Thyroid gland (tissue), 4 donors: ENCODE data around the gene FBXL22. TPM values are rescaled to one million over a fixed set of nuclear protein-coding genes. Genes with fewer than 3 reads are reported as not detected.

Experiments
- DNase-seq, 2 donors: peaks; one replicate each; pipeline ENCODE4 v3.0.0-alpha.2; 2019
- H3K27ac ChIP-seq, 3 donors: fragments of 200-600 bp; sonication (generic); 1 replicate in 2 of 3; 2 replicates in 1 of 3; pipeline ENCODE4 v1.5.1; 2016 to 2019; ENCODE audit warnings: mild to moderate bottlenecking in 1 of 3, moderate library complexity in 1 of 3
- H3K27me3 ChIP-seq: fragments of 200-600 bp; sonication (generic); one replicate; pipeline ENCODE4 v1.5.1; 2019
- H3K36me3 ChIP-seq, 2 donors: fragments of 200-600 bp; sonication (generic); one replicate each; pipeline ENCODE4 v1.5.1; 2016 to 2019
- H3K4me1 ChIP-seq, 2 donors: fragments of 200-600 bp; sonication (generic); one replicate each; pipeline ENCODE4 v1.5.1; 2017 to 2019
- H3K4me3 ChIP-seq, 3 donors: fragments of 200-600 bp; sonication (generic); replicated peaks in 1 of 3; 1 replicate in 2 of 3; 2 replicates in 1 of 3; pipeline ENCODE4 v1.5.1; 2016; ENCODE audit warnings: mild to moderate bottlenecking in 1 of 3
- H3K9me3 ChIP-seq: fragments of 200-600 bp; sonication (generic); one replicate; pipeline ENCODE4 v1.5.1; 2017
- POLR2A ChIP-seq, 2 donors: fragments of 450-650 bp; IDR thresholded peaks; one replicate each; pipeline ENCODE4 v1.6.1; 2017; ENCODE audit warnings: antibody characterized with exemption in 2 of 2, mild to moderate bottlenecking in 2 of 2, moderate library complexity in 1 of 2
- WGBS, 2 donors: methylation state at CpG; one replicate each; pipeline ENCODE4 v1.1.5; 2017; 5-methylcytosine and 5-hydroxymethylcytosine counted together
- intact Hi-C: fragments of 100-400 bp; cut with DNase I; formaldehyde crosslinking; loops from one replicate; pipeline ENCODE4 v1.15.1; 2023
- total RNA-seq, 4 donors: library from RNA; depleted of rRNA; stranded (reverse); fragments of >200 nt; gene quantifications; one replicate each; pipeline ENCODE4 v1.2.3, GENCODE V29; 2016
- TF ChIP-seq, protein P1 (sequence below), 6 experiments: fragments of 200-600 bp in 3 of 6; fragments of 450-650 bp in 3 of 6; sonication (generic) in 3 of 6; IDR thresholded peaks; one replicate each; pipeline ENCODE4 v1.5.1; 2016 to 2019; ENCODE audit warnings: antibody characterized with exemption in 6 of 6, mild to moderate bottlenecking in 2 of 6, inconsistent platforms in 1 of 6, moderate library complexity in 1 of 6

The FBXL22 gene
- total RNA-seq, 4 donors from 2014 or later: 0.92 to 3.8 (median 2.3) TPM

DNA sequence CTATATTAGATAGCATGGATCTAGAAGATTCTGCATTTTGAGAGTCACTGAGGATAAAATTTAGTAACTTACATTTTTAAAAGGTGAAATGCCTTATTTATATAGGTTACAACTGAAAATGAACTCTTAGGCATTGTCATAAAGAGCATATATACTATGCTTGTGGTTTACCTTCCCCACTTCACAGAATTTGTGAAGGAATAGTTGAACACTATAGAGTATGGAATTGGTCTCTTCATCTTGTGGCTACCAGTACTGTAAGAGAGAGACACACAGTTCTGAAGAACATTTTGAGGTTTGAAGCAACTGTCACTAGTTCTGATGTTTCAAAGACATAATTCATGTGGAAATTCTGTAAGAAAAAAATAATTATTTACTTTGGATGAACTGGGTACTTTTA lies 41.7 kb upstream of the FBXL22 start:
- Histone ChIP-seq H3K27me3 (no peaks in the 10 kb centered on the region), H3K4me1 (peaks cover 26 to 30% of the 10 kb centered on the region in 2 donors), H3K27ac (no peak overlapping the region), H3K4me3 (no peak overlapping the region), H3K36me3 (peaks cover 9% of the 10 kb centered on the region in 2 donors), H3K9me3 (no peaks in the 10 kb centered on the region)
- no peak for TF ChIP-seq POLR2A (IDR thresholded peaks at IDR 0.05)
- TF ChIP-seq, protein P1, sequence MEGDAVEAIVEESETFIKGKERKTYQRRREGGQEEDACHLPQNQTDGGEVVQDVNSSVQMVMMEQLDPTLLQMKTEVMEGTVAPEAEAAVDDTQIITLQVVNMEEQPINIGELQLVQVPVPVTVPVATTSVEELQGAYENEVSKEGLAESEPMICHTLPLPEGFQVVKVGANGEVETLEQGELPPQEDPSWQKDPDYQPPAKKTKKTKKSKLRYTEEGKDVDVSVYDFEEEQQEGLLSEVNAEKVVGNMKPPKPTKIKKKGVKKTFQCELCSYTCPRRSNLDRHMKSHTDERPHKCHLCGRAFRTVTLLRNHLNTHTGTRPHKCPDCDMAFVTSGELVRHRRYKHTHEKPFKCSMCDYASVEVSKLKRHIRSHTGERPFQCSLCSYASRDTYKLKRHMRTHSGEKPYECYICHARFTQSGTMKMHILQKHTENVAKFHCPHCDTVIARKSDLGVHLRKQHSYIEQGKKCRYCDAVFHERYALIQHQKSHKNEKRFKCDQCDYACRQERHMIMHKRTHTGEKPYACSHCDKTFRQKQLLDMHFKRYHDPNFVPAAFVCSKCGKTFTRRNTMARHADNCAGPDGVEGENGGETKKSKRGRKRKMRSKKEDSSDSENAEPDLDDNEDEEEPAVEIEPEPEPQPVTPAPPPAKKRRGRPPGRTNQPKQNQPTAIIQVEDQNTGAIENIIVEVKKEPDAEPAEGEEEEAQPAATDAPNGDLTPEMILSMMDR (IDR thresholded peaks at IDR 0.05): no peak
- DNase-seq: no peak
- intact Hi-C loops: loop anchor here (10.0 kb wide), 1 partner anchor 51 kb away; the partner anchor contains the start of gene USP3

DNA sequence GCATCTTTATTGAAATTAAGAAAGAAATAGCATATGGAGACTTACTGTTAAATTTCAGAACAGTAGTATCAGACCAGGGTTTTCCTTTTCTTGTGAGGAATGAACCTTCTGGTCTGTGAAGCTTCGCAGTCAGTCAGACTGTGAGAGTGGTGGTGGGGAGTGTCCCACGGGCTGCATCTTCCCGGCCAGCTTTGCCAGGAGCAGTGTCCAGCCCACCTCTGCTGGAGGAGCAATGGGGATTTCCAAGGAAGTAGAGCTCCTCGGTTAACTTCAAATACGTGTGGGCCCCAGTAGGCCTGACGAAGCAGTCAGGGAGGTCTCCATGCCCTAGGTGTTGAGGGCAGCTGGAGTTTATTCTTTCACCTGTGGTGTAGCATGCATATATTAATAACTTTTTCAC lies 40.9 kb upstream of the FBXL22 start:
- peaks cover 9% of the 10 kb centered on the region in 2 donors for H3K36me3 ChIP-seq
- TF ChIP-seq, protein P1 (IDR thresholded peaks at IDR 0.05): no peak
- no peak for TF ChIP-seq POLR2A (IDR thresholded peaks at IDR 0.05)
- peaks cover 25 to 30% of the 10 kb centered on the region in 2 donors for H3K4me1 ChIP-seq
- no peak overlapping the region for H3K4me3 ChIP-seq
- 74 to 81% methylated on average over 6 of the region's 6 CpGs for WGBS, 2 donors
- H3K27me3 ChIP-seq: no peaks in the 10 kb centered on the region
- no peak overlapping the region for H3K27ac ChIP-seq
- no peak for DNase-seq
- intact Hi-C loops: loop anchor here (10.0 kb wide), 1 partner anchor 51 kb away; the partner anchor contains the start of gene USP3
- no peaks in the 10 kb centered on the region for H3K9me3 ChIP-seq

DNA sequence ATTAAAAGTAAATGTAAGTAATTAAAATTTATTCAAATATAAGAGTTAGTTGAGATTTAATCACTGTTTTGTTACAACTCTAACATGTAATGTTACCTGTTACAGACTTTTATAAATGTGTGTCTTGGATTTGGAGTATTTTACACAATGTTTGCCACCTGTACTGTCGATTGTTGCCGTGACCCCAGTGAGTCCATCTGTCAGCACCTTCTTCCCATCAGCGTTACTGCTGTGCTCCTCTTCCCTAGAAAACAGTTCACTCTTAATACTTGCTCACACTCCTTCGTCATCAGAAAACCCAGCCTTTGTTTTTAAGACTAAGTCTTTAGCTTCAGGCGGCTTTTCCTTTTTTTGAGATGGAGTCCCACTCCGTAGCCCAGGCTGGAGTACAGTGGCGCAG lies 40.5 kb upstream of the FBXL22 start:
- intact Hi-C loops: loop anchor here (10.0 kb wide), 1 partner anchor 52 kb away; the partner anchor contains the start of gene USP3
- WGBS, 2 donors: 95 to 98% methylated on average over 7 of the region's 7 CpGs
- TF ChIP-seq POLR2A (IDR thresholded peaks at IDR 0.05): no peak
- TF ChIP-seq, protein P1 (IDR thresholded peaks at IDR 0.05): no peak
- no peak for DNase-seq
- Histone ChIP-seq H3K36me3 (peaks cover 9% of the 10 kb centered on the region in 2 donors), H3K27me3 (no peaks in the 10 kb centered on the region), H3K4me1 (peaks cover 20 to 25% of the 10 kb centered on the region in 2 donors), H3K9me3 (no peaks in the 10 kb centered on the region), H3K27ac (no peak overlapping the region), H3K4me3 (no peak overlapping the region)

DNA sequence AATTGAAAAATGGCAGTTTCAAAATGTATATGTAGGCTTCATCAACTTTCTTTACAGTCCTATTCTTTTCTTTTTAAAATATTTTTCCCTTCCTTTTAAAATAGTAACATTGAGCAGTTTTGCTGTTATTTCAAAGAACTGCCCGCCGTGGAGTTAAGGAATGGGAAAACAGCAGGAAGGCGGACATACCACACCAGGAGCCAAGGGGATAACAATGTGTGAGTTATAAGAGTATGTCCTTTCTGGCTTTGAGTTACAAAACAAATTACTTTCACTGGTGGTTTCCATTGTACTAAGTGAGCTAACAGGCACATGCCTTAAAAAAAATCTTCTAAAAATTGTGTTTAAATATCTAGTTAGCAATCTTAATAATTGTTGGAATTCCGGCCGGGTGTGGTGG lies 37.4 kb upstream of the FBXL22 start:
- Histone ChIP-seq H3K27me3 (no peaks in the 10 kb centered on the region), H3K27ac (no peak overlapping the region), H3K36me3 (peaks cover 12 to 18% of the 10 kb centered on the region in 2 donors), H3K4me3 (no peak overlapping the region), H3K9me3 (no peaks in the 10 kb centered on the region), H3K4me1 (no peaks in the 10 kb centered on the region)
- intact Hi-C loops: loop anchor here (10.0 kb wide), 1 partner anchor 55 kb away; the partner anchor contains the start of gene USP3
- 97 to 98% methylated on average over 5 of the region's 5 CpGs for WGBS, 2 donors
- TF ChIP-seq, protein P1 (IDR thresholded peaks at IDR 0.05): no peak
- TF ChIP-seq POLR2A (IDR thresholded peaks at IDR 0.05): no peak
- no peak for DNase-seq

DNA sequence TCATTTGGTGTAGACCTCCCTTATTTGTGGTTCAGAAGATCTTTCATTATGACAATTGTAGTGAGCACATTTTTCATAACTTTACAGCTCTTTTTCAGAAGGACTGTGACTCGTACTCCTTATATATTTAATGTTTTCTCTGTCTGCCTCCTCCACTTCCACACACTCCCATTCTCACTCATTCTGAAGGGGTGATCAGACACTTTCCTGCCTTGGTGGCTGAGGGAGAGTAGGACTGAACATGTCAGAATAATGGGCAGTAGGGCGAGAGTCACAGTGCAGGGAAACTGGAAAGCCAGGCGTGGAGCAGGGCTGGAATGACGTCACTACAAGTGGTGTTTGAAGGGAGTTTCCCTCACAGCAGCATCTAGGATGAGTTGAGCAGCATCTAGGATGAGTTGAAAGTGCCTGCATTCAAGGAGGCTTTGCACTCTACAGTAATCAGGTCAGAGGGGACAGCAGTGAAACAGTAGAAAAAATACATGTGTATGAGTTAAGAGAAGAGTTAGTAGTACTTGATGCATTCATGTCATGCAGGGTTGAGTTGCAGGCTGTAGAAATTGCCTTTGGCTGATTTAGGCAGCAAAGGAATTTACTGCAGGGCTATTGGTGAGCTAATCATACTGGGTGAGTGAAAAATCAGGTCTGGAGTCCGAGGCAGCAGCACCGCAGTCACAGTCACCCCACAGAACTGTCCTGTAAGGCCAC lies 36.3 kb upstream of the FBXL22 start:
- DNase-seq: no peak
- H3K27ac ChIP-seq: no peak overlapping the region
- peaks cover 12 to 18% of the 10 kb centered on the region in 2 donors for H3K36me3 ChIP-seq
- no peaks in the 10 kb centered on the region for H3K9me3 ChIP-seq
- intact Hi-C loops: no loop called here
- H3K4me1 ChIP-seq: no peaks in the 10 kb centered on the region
- WGBS, 2 donors: 92 to 95% methylated on average over 6 of the region's 6 CpGs
- TF ChIP-seq, protein P1 (IDR thresholded peaks at IDR 0.05): no peak
- TF ChIP-seq POLR2A (IDR thresholded peaks at IDR 0.05): no peak
- H3K27me3 ChIP-seq: no peaks in the 10 kb centered on the region
- no peak overlapping the region for H3K4me3 ChIP-seq
